ENCODE data around the gene RIN1. TPM values are rescaled to one million over a fixed set of nuclear protein-coding genes. Genes with fewer than 3 reads are reported as not detected.

RIN1 gene
- total and polyA plus RNA-seq, 2 of the 13 experiments (the other 11 are each of a cell fraction or from before 2014, with no cell fraction given) = 2.4 to 4.1 TPM

- TF ChIP-seq IRF1 (CRISPR knock-in tag; IDR thresholded peaks at IDR 0.05; ENCODE audit: low read depth) = 0 out of 2 replicates have a peak, but pooled peaks have one; percentile 31
- TF ChIP-seq ZNF674 (CRISPR knock-in tag; IDR thresholded peaks at IDR 0.05; ENCODE audit: low read depth) = no peak
- TF ChIP-seq NR3C1 (CRISPR knock-in tag; IDR thresholded peaks at IDR 0.05) = no peak
- TF ChIP-seq RELA (CRISPR knock-in tag; IDR thresholded peaks at IDR 0.05) = peak; percentile 48; the same call in 1 of the 2 replicates
- no peak for TF ChIP-seq BATF2 (CRISPR knock-in tag; IDR thresholded peaks at IDR 0.05)
- TF ChIP-seq ZBTB8A (CRISPR knock-in tag; IDR thresholded peaks at IDR 0.05; ENCODE audit: borderline replicate concordance, low read depth) = no peak
- no peak for TF ChIP-seq ZZZ3 (CRISPR knock-in tag; IDR thresholded peaks at IDR 0.05; ENCODE audit: borderline replicate concordance)
- TF ChIP-seq SMAD3 (CRISPR knock-in tag; IDR thresholded peaks at IDR 0.05) = peak; percentile 83
- TF ChIP-seq CCDC6 (CRISPR knock-in tag; IDR thresholded peaks at IDR 0.05) = 0 out of 2 replicates have a peak, but pooled peaks have one; percentile 48
- peak; percentile 79 for TF ChIP-seq ZEB1 (IDR thresholded peaks at IDR 0.05; ENCODE audit: insufficient replicate concordance, low read depth)
- TF ChIP-seq KMT2A (CRISPR knock-in tag; IDR thresholded peaks at IDR 0.05) = peak; percentile 69; the same call in 1 of the 2 replicates
- peak; percentile 66 for TF ChIP-seq ELF1 (CRISPR knock-in tag; IDR thresholded peaks at IDR 0.05)
- TF ChIP-seq FIP1L1 (IDR thresholded peaks at IDR 0.05; ENCODE audit: borderline replicate concordance, insufficient read depth, low read depth, low read length) = peak; percentile 40; the same call in 1 of the 2 replicates
- TF ChIP-seq MXD1 (CRISPR knock-in tag; IDR thresholded peaks at IDR 0.05) = peak; percentile 87; the same call in 1 of the 2 replicates
- peak; percentile 41; the same call in 1 of the 2 replicates for TF ChIP-seq CEBPG (CRISPR knock-in tag; IDR thresholded peaks at IDR 0.05)
- peak; percentile 62; the same call in 1 of the 2 replicates for TF ChIP-seq ZNF280B (CRISPR knock-in tag; IDR thresholded peaks at IDR 0.05; ENCODE audit: borderline replicate concordance)
- TF ChIP-seq ZNF20 (CRISPR knock-in tag; IDR thresholded peaks at IDR 0.05) = no peak
- TF ChIP-seq ISX (CRISPR knock-in tag; conservative IDR thresholded peaks at IDR 0.05) = no peak
- TF ChIP-seq EED (CRISPR knock-in tag; IDR thresholded peaks at IDR 0.05) = 0 out of 2 replicates have a peak, but pooled peaks have one; percentile 1
- TF ChIP-seq ZNF800 (CRISPR knock-in tag; IDR thresholded peaks at IDR 0.05) = 0 out of 2 replicates have a peak, but pooled peaks have one; percentile 40
- TF ChIP-seq MIER3 (CRISPR knock-in tag; IDR thresholded peaks at IDR 0.05; ENCODE audit: borderline replicate concordance) = peak; percentile 81; the same call in 1 of the 2 replicates
- TF ChIP-seq SP1 (IDR thresholded peaks at IDR 0.05) = no peak
- peak; percentile 55 for TF ChIP-seq SP1 (CRISPR knock-in tag; IDR thresholded peaks at IDR 0.05)
- TF ChIP-seq BHLHE40 (IDR thresholded peaks at IDR 0.05; ENCODE audit: low read length) = peak; percentile 52
- TF ChIP-seq ESRRA (CRISPR knock-in tag; IDR thresholded peaks at IDR 0.05; ENCODE audit: low read depth) = peak; percentile 79; the same call in 1 of the 2 replicates
These were observed at the start of gene RIN1 (continued) for GRCh38 chr11:66336234-66337102.

All from HepG2 (cell line).